ENCODE measurements around the gene DRAP1.

Gene DRAP1

DNA sequence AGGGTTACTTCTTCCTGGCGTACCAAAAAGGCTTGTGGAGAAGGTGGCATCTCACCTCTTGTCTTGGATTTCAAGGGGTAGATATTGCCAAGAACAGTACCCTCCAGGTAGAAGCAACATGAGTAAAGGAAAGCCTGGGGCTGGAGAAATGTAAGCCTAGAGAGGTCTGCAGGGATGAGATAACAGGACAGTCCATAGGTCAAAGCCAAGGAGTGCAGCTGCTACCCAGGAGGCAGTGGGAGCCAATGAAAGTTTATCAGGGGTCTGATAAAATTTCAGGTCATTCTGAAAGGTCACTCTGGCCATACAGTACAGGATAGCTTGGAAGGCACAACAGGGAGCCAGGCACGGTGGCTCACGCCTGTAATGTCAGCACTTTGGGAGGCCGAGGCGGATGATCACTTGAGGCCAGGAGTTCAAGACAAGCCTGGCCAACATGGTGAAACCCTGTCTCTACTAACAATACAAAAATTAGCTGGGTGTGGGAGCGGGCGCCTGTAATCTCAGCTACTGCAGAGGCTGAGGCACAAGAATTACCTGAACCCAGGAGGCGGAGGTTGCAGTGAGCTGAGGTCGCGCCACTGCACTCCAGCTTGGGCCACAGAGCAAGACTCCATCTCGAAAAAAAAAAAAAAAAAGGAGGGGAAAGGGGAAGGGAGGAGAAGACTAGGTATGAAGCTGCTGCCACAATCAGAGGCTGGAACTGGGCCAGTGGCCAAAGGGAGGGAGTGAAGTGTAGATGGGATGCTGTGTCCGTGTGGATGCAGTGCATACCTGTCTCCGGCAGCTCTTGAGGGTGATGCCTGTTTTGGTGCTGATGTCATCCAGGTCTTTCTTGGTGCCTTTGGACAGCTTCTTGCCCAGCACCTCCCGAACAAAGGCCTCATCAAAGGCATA lies 32.2 kb upstream of the DRAP1 start:
- DNase-seq, result no peak

DNA sequence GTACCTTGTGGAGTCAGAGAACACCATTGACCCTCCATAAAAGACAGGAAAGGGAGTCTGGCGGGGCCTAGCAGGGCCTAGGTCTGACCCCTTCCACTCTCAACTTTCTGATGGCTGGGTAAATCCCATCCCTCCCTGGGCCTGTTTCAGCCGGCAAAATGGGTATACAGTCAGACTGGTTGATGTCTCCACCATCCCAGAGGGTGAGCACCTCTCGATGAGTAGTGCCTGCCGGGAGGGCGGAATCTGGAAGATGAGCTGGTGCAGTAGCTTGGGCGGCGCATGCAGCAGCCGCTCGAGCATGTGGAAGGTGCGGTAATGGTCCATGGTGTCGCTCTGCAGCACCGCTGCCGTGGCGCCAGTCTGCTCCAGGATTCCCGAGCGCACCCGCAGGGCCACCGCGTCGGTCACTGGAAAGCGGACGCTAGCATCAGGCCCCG lies 31.5 kb upstream of the DRAP1 start:
- no peak for DNase-seq

DNA sequence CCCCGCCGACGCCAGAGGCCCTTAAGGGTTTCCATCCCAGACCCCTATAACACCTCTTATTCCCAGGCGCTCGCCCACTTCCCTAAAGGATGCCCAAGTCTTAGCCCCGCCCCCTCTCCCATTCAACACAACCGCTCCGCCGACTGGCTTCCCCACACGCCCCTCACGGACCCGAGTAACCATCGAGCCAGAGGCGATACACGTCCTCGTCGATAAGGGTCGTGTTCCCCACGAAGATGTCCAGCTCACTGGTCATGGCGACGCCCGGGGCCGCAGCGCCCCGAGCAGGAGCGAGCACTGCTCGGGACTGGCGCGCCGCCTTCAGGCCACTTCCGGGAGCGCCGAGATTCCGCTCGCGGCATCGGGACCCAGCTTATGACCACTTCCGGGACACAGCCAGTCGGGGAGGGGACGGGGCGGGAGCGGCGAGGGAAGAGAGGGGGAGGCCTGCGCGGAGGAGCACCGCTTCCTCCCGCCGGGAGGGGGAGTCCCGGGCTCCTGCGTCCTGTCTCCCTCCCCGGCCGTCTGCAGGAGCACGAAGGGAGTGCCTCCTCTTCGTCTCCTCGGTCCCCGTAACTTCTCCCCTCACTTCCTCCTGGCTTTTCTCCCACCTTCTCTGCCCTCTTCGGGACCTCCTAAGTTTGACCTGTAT lies 30.9 kb upstream of the DRAP1 start, which contains the start of gene FIBP:
TSS of gene FIBP (minus strand) at position 309 of the 652 bp plus-strand sequence. CDS start at position 256, 53 bp downstream.
- DNase-seq, result peak; percentile 97

DNA sequence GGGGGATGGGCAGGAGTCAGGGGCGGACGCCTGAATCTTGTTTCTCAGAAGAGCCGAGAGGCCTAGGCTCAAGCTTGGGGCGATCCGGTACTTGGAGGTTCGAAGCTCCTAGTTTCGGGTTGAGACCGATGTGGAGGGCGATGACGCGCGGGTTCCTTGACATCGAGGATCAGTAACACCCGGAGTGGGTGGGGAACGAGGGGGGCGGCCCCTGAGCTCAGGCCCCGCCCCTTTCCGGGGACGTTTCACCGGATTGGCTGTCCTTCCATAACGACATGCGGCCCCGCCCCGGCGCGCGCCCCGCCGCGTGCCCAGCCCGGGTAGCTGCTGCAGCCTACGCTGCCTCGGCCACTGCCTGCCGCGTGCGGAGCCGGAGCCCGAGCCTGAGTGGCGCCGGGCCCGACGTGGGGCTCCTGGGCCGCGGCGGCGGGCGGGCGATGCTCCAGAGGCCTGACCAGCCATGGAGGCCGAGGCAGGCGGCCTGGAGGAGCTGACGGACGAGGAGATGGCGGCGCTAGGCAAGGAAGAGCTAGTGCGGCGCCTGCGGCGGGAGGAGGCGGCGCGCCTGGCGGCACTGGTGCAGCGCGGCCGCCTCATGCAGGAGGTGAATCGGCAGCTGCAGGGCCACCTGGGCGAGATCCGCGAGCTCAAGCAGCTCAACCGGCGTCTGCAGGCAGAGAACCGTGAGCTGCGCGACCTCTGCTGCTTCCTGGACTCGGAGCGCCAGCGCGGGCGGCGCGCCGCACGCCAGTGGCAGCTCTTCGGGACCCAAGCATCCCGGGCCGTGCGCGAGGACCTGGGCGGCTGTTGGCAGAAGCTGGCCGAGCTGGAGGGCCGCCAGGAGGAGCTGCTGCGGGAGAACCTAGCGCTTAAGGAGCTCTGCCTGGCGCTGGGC lies 28.7 kb upstream of the DRAP1 start, which contains the start of gene CCDC85B:
TSS of gene CCDC85B (plus strand) at position 350 of the 895 bp plus-strand sequence. CDS start at position 461, 111 bp downstream.
- DNase-seq, result peak; percentile 99

DNA sequence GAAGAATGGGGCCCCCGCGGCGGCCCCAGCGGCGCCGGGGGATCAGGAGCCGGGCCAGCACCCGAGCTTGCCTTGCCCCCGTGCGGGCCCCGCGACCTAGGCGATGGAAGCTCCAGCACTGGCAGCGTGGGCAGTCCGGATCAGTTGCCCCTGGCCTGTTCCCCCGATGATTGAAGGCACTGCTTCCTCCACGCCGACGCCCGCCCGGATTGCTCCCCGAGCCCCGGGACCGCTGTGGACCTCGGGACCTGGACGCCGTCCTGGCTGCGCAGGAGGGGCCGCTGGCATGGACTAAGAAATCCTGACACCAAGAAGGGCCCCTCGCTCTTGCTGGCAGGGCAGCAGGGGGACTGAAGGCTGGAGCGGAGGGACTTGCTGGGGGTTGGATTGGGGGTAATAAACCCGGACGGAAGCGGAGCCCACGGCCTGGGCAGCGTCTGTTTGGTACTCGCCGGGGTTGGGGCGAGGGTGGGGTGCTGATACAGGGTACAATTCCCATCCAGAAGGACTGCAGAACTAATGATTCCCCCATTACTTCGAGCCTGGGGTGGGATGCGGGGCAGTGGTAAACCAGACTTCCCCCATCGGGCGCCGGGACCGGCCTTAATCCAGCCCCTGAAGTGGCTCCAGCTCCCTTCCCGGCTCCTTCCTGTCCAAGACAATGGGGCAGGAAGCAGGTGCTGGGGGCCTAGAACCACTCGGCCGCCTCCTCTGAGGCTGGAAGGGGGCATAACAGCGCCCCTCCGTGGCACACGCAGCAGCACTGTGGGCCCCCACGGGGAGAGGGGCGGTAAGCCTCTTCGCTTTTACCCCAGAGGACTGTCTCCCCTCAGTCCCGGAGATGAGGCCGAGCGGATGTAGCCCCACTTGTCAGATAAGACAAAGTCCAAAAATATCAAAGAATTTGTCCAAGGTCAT lies 27.7 kb upstream of the DRAP1 start:
- peak; percentile 70 for DNase-seq

DNA sequence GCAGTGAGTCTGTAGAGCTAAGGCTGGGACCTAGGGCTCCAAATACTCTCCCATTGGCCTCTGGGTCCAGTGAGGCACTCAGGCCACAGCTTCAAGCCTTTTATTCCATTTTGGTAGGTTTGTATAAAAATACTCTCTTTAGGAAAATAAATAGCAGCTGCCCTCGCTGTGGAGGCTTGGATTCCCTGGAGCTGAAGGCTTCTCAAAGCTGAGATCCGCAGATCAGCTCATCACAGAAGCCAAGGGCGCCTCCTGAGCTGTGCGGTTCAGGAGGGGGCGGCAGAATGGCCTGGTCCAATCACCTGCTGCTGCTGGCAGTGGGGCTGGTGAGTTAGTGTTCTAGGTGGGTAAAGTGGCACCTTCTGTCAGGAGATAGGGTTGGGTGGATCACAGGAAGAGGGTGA lies 27.1 kb upstream of the DRAP1 start:
- peak; percentile 68 for DNase-seq

DNA sequence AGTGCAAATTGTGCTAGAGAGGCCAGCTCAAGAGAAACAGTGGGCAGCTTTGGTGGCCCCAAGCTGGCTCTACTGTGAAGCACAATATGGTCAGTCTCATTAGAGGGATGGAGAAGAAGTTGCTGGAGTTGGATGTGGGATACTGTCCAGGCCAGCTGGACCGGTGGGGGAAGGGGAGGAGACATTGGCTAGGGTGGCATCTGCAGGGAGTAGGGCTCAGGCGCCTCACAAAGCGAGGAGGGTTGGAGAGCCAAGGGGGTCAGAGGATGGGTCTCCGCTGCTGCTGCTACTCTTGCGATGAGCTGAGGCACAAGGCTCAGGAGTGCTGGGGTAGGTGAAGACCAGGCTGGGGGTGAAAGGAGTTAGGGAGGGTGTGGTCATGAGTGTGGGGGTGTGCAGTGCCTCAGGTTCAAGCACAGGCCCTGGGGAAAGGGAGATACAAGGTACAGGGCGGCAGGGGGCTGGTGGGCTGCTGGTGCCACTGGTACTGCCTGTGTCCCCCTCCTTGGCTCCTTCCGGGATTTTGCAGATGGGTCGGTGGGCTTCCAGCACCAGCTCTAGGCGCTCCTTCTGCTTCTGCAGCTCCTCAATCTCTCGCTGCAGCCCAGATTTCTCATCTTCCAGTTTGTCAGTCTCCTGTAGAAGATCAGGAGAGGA lies 26.4 kb upstream of the DRAP1 start:
- no peak for DNase-seq

DNA sequence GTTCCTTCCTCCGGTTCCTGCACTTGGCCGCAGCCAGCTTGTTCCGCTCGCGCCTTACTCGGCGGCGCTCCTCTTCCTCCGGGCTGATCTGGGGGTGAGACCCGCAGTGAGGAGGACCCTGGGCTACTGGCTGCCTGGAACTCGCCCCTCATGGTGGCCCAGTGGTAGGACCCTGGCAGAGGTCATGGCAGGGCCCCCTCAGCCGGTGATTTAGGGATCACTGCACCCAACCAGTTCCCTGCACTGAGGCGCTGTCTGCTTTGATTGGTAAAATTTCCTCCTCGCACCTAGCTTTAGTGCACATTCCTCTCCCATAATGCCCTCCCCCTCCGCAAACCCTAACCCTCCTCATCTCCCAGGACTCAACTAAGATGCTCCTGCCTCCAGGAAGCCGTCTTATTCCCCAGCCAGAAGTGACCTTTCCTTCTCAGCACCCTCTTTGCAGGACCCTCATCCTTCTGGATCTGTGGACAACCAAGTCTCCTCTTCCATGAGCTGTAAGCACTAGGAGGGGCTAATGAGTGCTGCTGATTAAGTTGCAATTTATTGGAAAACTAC lies 25.1 kb upstream of the DRAP1 start:
- peak; percentile 64 for DNase-seq

DNA sequence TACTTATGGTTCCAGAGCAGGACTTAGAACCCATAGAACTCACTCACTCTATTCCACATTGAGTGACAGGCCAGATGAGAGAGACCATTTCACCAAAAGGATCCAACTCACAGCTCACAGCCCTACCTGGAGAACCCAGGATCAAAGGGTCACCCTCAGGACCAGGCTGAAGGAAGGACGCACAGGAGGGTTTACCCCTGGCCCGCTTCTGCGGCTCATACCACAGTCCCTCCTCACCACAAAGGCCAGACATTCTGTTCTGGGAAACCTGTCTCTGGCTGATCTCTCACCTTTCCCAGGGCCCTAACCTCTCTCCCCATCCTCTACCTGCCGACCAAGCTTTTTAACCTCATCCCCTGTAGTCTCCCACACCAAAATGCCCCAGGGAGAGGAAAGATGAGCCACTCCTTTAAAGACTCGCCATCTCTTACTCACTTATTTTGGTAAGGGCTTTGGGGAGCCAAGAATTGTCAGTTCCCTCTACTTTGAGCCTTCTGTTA lies 23.7 kb upstream of the DRAP1 start:
- no peak for DNase-seq

DNA sequence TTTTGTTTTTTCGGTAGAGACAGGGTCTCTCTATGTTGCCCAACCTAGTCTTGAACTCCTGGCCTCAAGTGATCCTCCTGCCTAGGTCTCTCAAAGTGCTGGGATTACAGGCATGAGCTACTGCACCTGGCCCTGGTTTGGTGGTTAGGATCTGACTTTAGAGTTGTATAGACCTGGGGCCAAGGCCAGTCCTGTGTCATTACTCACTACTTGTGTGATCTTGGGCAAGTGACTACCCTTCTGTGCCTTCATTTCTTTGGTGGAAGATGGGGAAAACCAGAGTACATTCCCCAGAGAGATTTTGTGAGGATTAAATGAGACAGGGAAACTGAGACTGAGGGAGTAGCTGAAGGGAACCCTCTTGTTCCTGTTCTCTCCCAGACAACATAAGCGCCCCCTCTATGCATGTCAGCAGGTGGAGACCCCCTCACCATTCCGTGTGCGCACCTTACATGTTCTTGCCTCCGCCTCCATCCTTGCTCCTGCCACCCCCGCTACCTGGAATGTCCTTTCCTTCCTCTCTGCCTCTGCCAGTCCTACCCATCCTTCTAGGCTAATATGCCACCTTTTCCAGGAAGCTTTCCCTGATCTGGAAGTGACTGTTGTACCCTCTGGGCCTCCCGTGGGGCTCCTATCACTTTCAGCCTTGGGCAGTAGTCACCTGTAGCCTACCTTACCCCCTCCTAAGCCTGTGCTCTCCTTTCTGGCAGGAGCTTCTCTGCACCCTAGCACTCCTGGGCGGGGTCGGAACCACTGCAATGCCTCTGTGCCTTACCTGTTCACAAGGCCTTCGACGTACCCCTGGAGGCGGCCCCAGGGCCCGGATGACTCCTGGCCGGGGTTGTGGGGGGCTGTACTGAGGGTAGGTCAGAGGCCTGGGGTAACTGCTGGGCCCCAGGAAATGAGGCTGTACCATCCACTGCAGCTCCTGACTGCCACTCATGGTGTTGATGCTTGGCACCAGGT lies 22.9 kb upstream of the DRAP1 start:
- no peak for DNase-seq

DNA sequence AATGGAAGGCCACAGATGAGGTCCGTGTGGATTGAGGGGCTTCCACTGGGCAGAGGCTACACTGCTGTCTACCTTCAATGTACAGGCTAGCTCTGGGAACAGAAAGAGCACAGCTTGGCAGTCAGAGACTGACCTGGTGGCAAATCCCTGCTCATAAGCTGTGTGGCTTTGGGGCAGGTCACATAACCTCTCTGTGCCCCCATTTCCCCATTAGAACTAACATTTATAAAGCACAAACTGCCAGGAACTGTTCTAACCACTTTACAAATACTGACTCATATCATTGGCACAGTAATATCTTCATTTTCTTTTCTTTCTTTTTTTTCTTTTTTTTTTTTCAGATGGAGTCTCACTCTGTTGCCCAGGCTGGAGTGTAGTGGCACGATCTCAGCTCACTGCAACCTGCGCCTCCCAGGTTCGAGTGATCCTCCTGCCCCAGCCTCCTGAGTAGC lies 22.2 kb upstream of the DRAP1 start:
- no peak for DNase-seq

DNA sequence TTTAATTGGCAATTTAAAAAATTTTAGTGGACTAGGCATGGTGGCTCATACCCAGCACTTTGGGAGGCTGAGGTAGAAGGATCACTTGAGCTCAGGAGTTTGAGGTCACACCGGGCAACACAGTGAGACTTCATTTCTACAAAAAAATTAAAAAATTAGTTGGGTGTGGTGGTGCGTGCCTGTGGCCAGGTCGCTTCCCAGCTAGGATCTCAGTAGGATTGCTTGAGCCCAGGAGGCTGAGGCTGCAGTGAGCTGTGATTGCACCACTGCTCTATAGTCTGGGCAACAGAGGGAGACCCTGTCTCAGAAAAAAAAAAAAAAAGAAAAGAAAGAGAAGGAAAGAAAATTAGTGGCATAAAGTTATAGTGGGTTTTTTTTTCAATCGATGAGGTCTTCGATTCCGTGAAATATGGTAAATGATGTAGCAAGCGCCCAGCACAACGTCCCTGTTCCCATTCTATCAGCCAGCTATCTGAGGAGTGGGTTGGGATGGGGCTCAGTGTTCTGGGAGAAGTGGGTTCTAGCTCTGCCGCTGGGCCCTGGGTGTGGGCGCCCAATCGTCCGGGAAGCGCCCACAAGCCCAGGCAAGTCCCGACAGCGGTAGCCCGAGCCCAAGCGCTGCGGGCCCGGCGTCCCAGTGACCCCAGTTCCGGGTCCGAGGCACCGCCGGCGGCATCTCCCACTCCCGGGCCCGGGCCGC lies 20.4 kb upstream of the DRAP1 start:
- no peak for DNase-seq

DNA sequence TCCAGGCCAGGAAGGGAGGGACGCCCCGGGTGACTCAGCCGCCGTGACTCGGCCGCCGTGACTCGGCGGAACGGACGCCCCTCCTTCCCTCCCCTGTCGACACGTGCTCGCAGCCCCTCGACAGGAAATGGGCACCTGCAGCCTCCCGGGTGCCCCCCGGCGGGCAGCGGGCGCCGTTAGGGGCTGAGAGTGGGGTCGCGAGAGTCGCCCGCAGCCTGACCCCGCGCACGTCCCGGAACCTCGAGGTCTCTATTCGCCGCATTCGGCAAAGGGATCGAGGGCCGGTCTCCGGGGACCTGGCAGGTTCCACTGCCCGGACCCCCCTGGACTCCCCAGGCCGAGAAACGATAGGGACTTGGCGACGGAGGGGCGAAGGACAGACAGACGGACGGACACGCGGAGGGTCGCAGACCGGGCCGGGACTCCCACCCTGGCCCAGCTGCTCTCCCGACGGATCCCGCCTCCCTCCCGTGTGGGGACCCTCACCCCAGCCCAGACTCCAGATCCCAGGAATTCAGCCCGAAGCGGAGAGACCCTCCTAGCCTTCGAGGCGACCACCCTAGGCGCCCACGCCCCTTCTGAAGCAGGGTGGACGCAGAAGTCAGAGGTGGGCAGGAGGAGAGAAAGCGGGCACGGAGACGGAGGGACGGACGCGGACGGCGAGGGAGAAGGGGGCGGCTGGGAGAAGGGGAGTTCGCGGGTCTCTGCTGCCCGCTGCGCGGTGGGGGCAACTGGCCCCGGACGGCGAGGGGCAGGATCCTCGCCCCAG lies 19.7 kb upstream of the DRAP1 start:
- peak; percentile 86 for DNase-seq

DNA sequence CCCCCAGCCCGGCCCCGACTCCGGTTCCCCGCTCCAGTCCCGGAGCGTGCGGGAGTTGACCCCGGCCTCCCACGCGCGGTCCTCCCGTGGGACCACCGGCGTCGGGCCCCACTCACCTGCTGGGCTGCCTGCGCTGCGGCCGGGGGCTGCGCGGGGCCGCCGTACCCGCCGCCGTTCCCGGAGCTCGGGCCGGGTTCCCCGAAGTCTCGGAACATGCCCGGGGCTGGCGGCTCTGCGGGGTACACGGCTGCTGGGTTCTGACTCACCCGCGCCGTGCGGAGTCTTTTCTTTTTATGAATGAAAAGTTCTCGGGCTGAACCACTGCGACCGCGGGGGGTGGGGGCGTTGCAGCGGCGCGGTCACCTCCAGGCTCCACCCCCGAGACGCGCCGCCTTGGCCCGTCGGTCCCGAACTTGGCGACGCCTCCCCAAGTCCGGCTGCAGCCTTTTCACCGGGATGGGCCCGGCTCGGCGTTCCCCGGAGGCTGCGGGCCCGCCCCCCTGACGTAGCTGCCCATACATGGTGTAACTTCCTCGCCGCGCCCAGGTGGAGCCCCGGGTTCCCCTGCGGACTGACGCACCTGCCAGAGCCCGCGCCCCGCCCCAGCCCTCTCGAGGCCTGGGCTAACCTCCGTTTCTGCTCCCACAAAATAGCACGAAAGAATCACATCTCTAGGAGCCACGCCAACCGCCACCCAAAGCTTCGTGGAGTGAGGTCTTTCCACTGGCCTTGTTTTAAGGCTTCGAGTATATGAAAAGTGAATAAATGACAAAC lies 18.9 kb upstream of the DRAP1 start, which contains the start of gene FOSL1:
TSS of gene FOSL1 (minus strand) at position 264 of the 774 bp plus-strand sequence. CDS start at position 215, 49 bp downstream.
- DNase-seq, result peak; percentile 95

DNA sequence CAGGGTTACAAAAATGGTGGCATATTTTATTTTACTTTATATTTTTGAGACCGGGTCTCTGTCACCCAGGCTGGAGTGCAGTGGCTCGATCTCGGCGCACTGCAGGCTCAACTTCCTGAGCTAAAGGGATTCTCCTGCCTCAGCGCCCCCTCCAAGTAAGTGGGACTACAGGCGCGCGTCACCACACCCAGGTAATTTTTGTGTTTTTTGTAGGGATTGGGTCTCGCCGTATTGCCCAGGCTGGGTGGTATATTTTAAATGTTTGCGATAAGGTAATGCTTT lies 18.4 kb upstream of the DRAP1 start:
- no peak for DNase-seq

DNA sequence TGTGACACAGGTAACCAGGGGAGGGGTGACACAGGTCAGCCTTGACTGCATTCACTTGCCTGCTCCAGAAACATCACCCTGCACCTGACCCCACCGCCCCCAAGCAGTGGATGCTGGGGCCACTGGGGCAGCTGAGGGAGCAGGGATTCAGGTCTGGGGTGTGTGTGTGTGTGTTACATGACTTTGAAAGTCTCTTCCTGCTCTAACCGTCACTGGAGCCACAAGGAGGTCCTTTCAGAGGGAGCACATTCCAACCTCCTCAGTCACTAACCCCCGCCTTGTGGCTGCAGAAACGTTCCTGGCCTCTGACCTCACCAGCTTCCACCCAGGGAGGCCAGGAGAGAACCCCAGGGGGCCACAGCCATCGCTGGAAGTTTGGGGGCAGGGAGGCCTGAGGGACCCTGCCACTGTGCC lies 16.2 kb upstream of the DRAP1 start:
- no peak for DNase-seq

DNA sequence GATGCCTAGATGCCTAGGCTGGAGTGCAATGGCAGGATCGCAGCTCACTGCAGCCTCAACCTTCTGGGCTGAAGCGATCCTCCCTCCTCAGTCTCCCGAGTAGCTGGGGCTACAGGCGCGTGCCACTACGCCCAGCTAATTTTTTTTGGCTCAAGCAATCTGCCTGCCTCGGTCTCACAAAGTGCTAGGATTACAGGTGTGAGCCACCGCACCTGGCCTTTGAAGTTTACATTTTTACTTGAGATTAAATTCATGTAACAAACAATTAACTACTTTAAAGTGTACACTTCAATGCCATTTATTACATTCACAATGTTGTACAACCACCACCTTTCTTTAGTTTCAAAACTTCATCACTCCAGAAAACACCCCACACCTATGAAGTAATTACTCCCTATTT lies 15.5 kb upstream of the DRAP1 start:
- DNase-seq, result no peak

All from stimulated activated CD8-positive, alpha-beta memory T cell treated with anti-CD3 and anti-CD28 coated beads, Interleukin-4, amount 100 ng/mL, for 48 hours (primary cell).